ENCODE data around the gene GBGT1.
"Not testable (repeated sequence)": the region's sequence is repeated elsewhere in the genome, so short reads cannot be mapped to it uniquely, and the experiment has no call there.

The GBGT1 gene

GRCh38 chr9:133186736-133187135, 23.0 kb upstream of the GBGT1 start:
- Mint-ChIP-seq H3K4me1 (peaks cover 17% of the 10 kb centered on the region), H3K27me3 (peaks cover 58% of the 10 kb centered on the region), H3K36me3 (no peaks in the 10 kb centered on the region), H3K4me3 (no peak overlapping the region), H3K27ac (no peak overlapping the region), H3K9me3 (no peaks in the 10 kb centered on the region)
- DNase-seq: no peak
- CTCF ChIA-PET: interaction anchor here (0.7 to 5.3 kb wide), 22 partner anchors 10 to 305 kb away, joined by 3 to 39 read pairs (median 4); no protein-coding TSS in a partner anchor

GRCh38 chr9:133184971-133185370, 21.3 kb upstream of the GBGT1 start:
- peak; percentile 66 for DNase-seq
- Mint-ChIP-seq H3K36me3 (no peaks in the 10 kb centered on the region), H3K9me3 (no peaks in the 10 kb centered on the region), H3K4me1 (peaks cover 17% of the 10 kb centered on the region), H3K27me3 (peaks cover 67% of the 10 kb centered on the region), H3K27ac (no peak overlapping the region), H3K4me3 (no peak overlapping the region)
- CTCF ChIA-PET: interaction anchor here (0.6 to 5.3 kb wide), 9 partner anchors 9 to 304 kb away, joined by 3 to 39 read pairs (median 5); no protein-coding TSS in a partner anchor

- no peaks in the 10 kb centered on the region for H3K9me3 Mint-ChIP-seq
- CTCF ChIA-PET: interaction anchor here (0.8 to 3.6 kb wide), 6 partner anchors 38 to 305 kb away, joined by 3 to 12 read pairs (median 6); no protein-coding TSS in a partner anchor
- no peak overlapping the region for H3K4me3 Mint-ChIP-seq
- peaks cover 60% of the 10 kb centered on the region for H3K27me3 Mint-ChIP-seq
- H3K27ac Mint-ChIP-seq: no peak overlapping the region
- peaks cover 17% of the 10 kb centered on the region for H3K4me1 Mint-ChIP-seq
- H3K36me3 Mint-ChIP-seq: no peaks in the 10 kb centered on the region
- no peak for DNase-seq
Measured at GRCh38 chr9:133182151-133182550, 18.4 kb upstream of the GBGT1 start.

- H3K4me3 Mint-ChIP-seq: no peak overlapping the region
- CTCF ChIA-PET: interaction anchor here (1.1 to 3.6 kb wide), 6 partner anchors 14 to 305 kb away, joined by 3 to 12 read pairs (median 6); no protein-coding TSS in a partner anchor
- DNase-seq: no peak
- H3K9me3 Mint-ChIP-seq: no peaks in the 10 kb centered on the region
- H3K4me1 Mint-ChIP-seq: peaks cover 17% of the 10 kb centered on the region
- H3K27ac Mint-ChIP-seq: no peak overlapping the region
- peaks cover 57% of the 10 kb centered on the region for H3K27me3 Mint-ChIP-seq
- no peaks in the 10 kb centered on the region for H3K36me3 Mint-ChIP-seq
Measured at GRCh38 chr9:133181561-133181960, 17.8 kb upstream of the GBGT1 start.

GRCh38 chr9:133180953-133181352, 17.2 kb upstream of the GBGT1 start:
- no peaks in the 10 kb centered on the region for H3K9me3 Mint-ChIP-seq
- peaks cover 57% of the 10 kb centered on the region for H3K27me3 Mint-ChIP-seq
- H3K4me1 Mint-ChIP-seq: peaks cover 14% of the 10 kb centered on the region
- H3K27ac Mint-ChIP-seq: no peak overlapping the region
- H3K36me3 Mint-ChIP-seq: no peaks in the 10 kb centered on the region
- no peak for DNase-seq
- no peak overlapping the region for H3K4me3 Mint-ChIP-seq
- CTCF ChIA-PET: interaction anchor here (0.7 to 3.6 kb wide), 9 partner anchors 9 to 306 kb away, joined by 3 to 12 read pairs (median 4); no protein-coding TSS in a partner anchor

- Mint-ChIP-seq H3K4me1 (no peaks in the 10 kb centered on the region), H3K36me3 (no peaks in the 10 kb centered on the region), H3K4me3 (no peak overlapping the region), H3K27me3 (peaks cover 49% of the 10 kb centered on the region), H3K9me3 (no peaks in the 10 kb centered on the region), H3K27ac (no peak overlapping the region)
- no peak for DNase-seq
- CTCF ChIA-PET: interaction anchor here (0.5 to 1.9 kb wide), 4 partner anchors 12 to 162 kb away, joined by 3 to 6 read pairs (median 3); no protein-coding TSS in a partner anchor
Measured at GRCh38 chr9:133173056-133173455, 9.3 kb upstream of the GBGT1 start.

GRCh38 chr9:133171161-133171961, 7.6 kb upstream of the GBGT1 start:
- CTCF ChIA-PET: interaction anchor here (1.0 kb wide), 1 partner anchor 15 kb away, joined by 4 read pairs; no protein-coding TSS in a partner anchor
- Mint-ChIP-seq H3K9me3 (no peaks in the 10 kb centered on the region), H3K4me3 (no peak overlapping the region), H3K4me1 (no peaks in the 10 kb centered on the region), H3K27ac (no peak overlapping the region), H3K36me3 (no peaks in the 10 kb centered on the region), H3K27me3 (peaks cover 54% of the 10 kb centered on the region)
- no peak for DNase-seq

- no peaks in the 10 kb centered on the region for H3K4me1 Mint-ChIP-seq
- no peak overlapping the region for H3K4me3 Mint-ChIP-seq
- peaks cover 57% of the 10 kb centered on the region for H3K27me3 Mint-ChIP-seq
- H3K9me3 Mint-ChIP-seq: no peaks in the 10 kb centered on the region
- CTCF ChIA-PET: interaction anchor here (1.0 kb wide), 1 partner anchor 15 kb away, joined by 4 read pairs; no protein-coding TSS in a partner anchor
- no peak for DNase-seq
- no peak overlapping the region for H3K27ac Mint-ChIP-seq
- no peaks in the 10 kb centered on the region for H3K36me3 Mint-ChIP-seq
Measured at GRCh38 chr9:133170716-133171115, 7.0 kb upstream of the GBGT1 start.

- CTCF ChIA-PET, H3K4me3 Mint-ChIP-seq: not testable (repeated sequence)
Measured at GRCh38 chr9:133169687-133170086, 6.0 kb upstream of the GBGT1 start.

GRCh38 chr9:133169102-133169501, 5.4 kb upstream of the GBGT1 start:
- no peak for DNase-seq
- peaks cover 64% of the 10 kb centered on the region for H3K27me3 Mint-ChIP-seq
- no peak overlapping the region for H3K4me3 Mint-ChIP-seq
- CTCF ChIA-PET: no interaction called here
- no peaks in the 10 kb centered on the region for H3K36me3 Mint-ChIP-seq
- H3K4me1 Mint-ChIP-seq: peaks cover under 1% of the 10 kb centered on the region
- H3K9me3 Mint-ChIP-seq: no peaks in the 10 kb centered on the region
- no peak overlapping the region for H3K27ac Mint-ChIP-seq

More at GRCh38 chr9:133169687-133170086, 6.0 kb upstream of the GBGT1 start:
- not testable (repeated sequence) for H3K36me3 Mint-ChIP-seq, H3K4me1 Mint-ChIP-seq, H3K9me3 Mint-ChIP-seq, H3K27ac Mint-ChIP-seq, DNase-seq
- peaks cover 60% of the 10 kb centered on the region for H3K27me3 Mint-ChIP-seq

- Mint-ChIP-seq H3K4me1 (peaks cover 4% of the 10 kb centered on the region), H3K9me3 (no peaks in the 10 kb centered on the region), H3K27ac (no peak overlapping the region), H3K36me3 (no peaks in the 10 kb centered on the region), H3K27me3 (peaks cover 71% of the 10 kb centered on the region), H3K4me3 (no peak overlapping the region)
- DNase-seq: no peak
- CTCF ChIA-PET: interaction anchor here (2.0 kb wide), 1 partner anchor 18 kb away, joined by 7 read pairs; no protein-coding TSS in a partner anchor
Measured at GRCh38 chr9:133168432-133168831, 4.7 kb upstream of the GBGT1 start.

- Mint-ChIP-seq H3K4me1 (peaks cover 6% of the 10 kb centered on the region), H3K36me3 (no peaks in the 10 kb centered on the region), H3K9me3 (no peaks in the 10 kb centered on the region), H3K27me3 (peaks cover 67% of the 10 kb centered on the region), H3K4me3 (no peak overlapping the region), H3K27ac (no peak overlapping the region)
- CTCF ChIA-PET: interaction anchor here (1.2 to 2.0 kb wide), 3 partner anchors 9 to 19 kb away, joined by 4 to 7 read pairs (median 5); no protein-coding TSS in a partner anchor
- no peak for DNase-seq
Measured at GRCh38 chr9:133167769-133168168, 4.1 kb upstream of the GBGT1 start.

GRCh38 chr9:133167096-133167730, 3.5 kb upstream of the GBGT1 start:
- peaks cover 8% of the 10 kb centered on the region for H3K4me1 Mint-ChIP-seq
- DNase-seq: no peak
- peaks cover 69% of the 10 kb centered on the region for H3K27me3 Mint-ChIP-seq
- H3K4me3 Mint-ChIP-seq: no peak overlapping the region
- H3K36me3 Mint-ChIP-seq: no peaks in the 10 kb centered on the region
- CTCF ChIA-PET: interaction anchor here (0.9 to 2.0 kb wide), 4 partner anchors 8 to 203 kb away, joined by 3 to 7 read pairs (median 4); no protein-coding TSS in a partner anchor
- no peaks in the 10 kb centered on the region for H3K9me3 Mint-ChIP-seq
- no peak overlapping the region for H3K27ac Mint-ChIP-seq

GRCh38 chr9:133166392-133166791, 2.7 kb upstream of the GBGT1 start:
- CTCF ChIA-PET: interaction anchor here (0.9 kb wide), 1 partner anchor 204 kb away, joined by 3 read pairs; no protein-coding TSS in a partner anchor
- no peaks in the 10 kb centered on the region for H3K9me3 Mint-ChIP-seq
- H3K4me1 Mint-ChIP-seq: peaks cover 12% of the 10 kb centered on the region

More at GRCh38 chr9:133166392-133166791, 2.7 kb upstream of the GBGT1 start:
- H3K36me3 Mint-ChIP-seq: no peaks in the 10 kb centered on the region
- no peak overlapping the region for H3K27ac Mint-ChIP-seq
- no peak for DNase-seq
- peaks cover 68% of the 10 kb centered on the region for H3K27me3 Mint-ChIP-seq
- no peak overlapping the region for H3K4me3 Mint-ChIP-seq

Data from activated naive CD4-positive, alpha-beta T cell treated with anti-CD3 and anti-CD28 coated beads, Interleukin-2, amount 10 ng/mL, durations not matched to agents 7 days and 5 days (primary cell).